Lung (tissue), 12 donors: ENCODE data around the gene PYGO2. TPM values are rescaled to one million over a fixed set of nuclear protein-coding genes. Genes with fewer than 3 reads are reported as not detected.

Experiments used
- ATAC-seq: fragments of 200-7000 bp; cut with Tn5 transposase; one replicate; pipeline ENCODE4 v1.9.1; 2020; ENCODE audit warnings: moderate number of reproducible peaks; ENCODE audit not compliant: insufficient read depth, low FRiP score
- DNase-seq, 3 donors: peaks; one replicate each; pipeline ENCODE4 v3.0.0-alpha.2; 2013 to 2017
- H3K27ac ChIP-seq, 2 donors: one replicate each; pipeline ENCODE4 v1.5.1; 2013; ENCODE audit warnings: mild to moderate bottlenecking in 2 of 2, moderate library complexity in 2 of 2, control low read depth in 1 of 2, inconsistent platforms in 1 of 2, low read depth in 1 of 2, low read length in 1 of 2
- H3K27me3 ChIP-seq, 3 donors: one replicate each; pipeline ENCODE4 v1.5.1; 2013; ENCODE audit warnings: low read length in 2 of 3; ENCODE audit not compliant: control insufficient read depth in 3 of 3, insufficient read depth in 3 of 3
- H3K36me3 ChIP-seq, 4 donors: one replicate each; pipeline ENCODE4 v1.5.1; 2013; ENCODE audit warnings: low read length in 4 of 4, mild to moderate bottlenecking in 1 of 4, moderate library complexity in 1 of 4; ENCODE audit not compliant: control insufficient read depth in 4 of 4, insufficient read depth in 4 of 4
- H3K4me1 ChIP-seq, 5 donors: one replicate each; pipeline ENCODE4 v1.5.1; 2013; ENCODE audit warnings: low read length in 5 of 5, mild to moderate bottlenecking in 2 of 5, moderate library complexity in 1 of 5; ENCODE audit not compliant: control insufficient read depth in 5 of 5, insufficient read depth in 5 of 5
- H3K4me3 ChIP-seq: one replicate; pipeline ENCODE4 v1.5.1; 2013; ENCODE audit warnings: mild to moderate bottlenecking, control low read depth, moderate library complexity
- H3K9ac ChIP-seq, 2 donors: one replicate each; pipeline ENCODE4 v1.5.1; 2013; ENCODE audit warnings: low read length in 2 of 2, control low read depth in 1 of 2; ENCODE audit not compliant: insufficient read depth in 1 of 2
- H3K9me3 ChIP-seq, 4 donors: one replicate each; pipeline ENCODE4 v1.5.1; 2013; ENCODE audit warnings: low read length in 3 of 4, mild to moderate bottlenecking in 1 of 4, moderate library complexity in 1 of 4; ENCODE audit not compliant: control insufficient read depth in 4 of 4, insufficient read depth in 3 of 4
- CTCF ChIP-seq: IDR thresholded peaks from 2 replicates; pipeline ENCODE4 v1.5.1; 2012; ENCODE audit warnings: mild to moderate bottlenecking; ENCODE audit errors: control extremely low read depth, extremely low read depth
- WGBS, 2 donors: extraction: QIAGEN DNeasy Blood & Tissue Kit; methylation state at CpG; one replicate each; pipeline ENCODE4 v1.1.7; 2013; 5-methylcytosine and 5-hydroxymethylcytosine counted together
- polyA plus RNA-seq, 2 donors: library from polyadenylated mRNA; stranded (reverse); fragments of 200-250 nt; gene quantifications; one replicate each; pipeline ENCODE4 v1.2.1, GENCODE V29; 2013
- total RNA-seq, 2 donors: library from RNA; depleted of rRNA in 1 of 2; stranded (reverse); fragments of >200 nt in 1 of 2; gene quantifications; one replicate each; pipeline ENCODE4 v1.2.1, GENCODE V29; 2014 to 2021
- donor health status: control.
- donor health status: control.
- donor health status: Bipolar disorder and iron deficiency.
- donor health status: healthy.
- donor health status: DM: yes; HTN: yes; CAD: no.

Gene PYGO2
- total and polyA plus RNA-seq, 4 donors: 14.6 to 25.2 (median 20.0) TPM

- Histone ChIP-seq H3K36me3 (no peaks in the 10 kb centered on the region), H3K27ac (peak overlapping the region; percentile 91 to 94), H3K4me3 (peak overlapping the region; percentile 65), H3K9ac (peak overlapping the region in 1 of 2 donors; percentile 46), H3K27me3 (no peaks in the 10 kb centered on the region), H3K9me3 (no peaks in the 10 kb centered on the region), H3K4me1 (peaks cover 5 to 28% (median 6%) of the 10 kb centered on the region in 5 donors)
- no peak for TF ChIP-seq CTCF
- peak; percentile 67 for ATAC-seq
- DNase-seq: peak; percentile 94 to 97 (median 95)
- 0 to 1% methylated on average over 41 to 43 of the region's 43 CpGs for WGBS, 2 donors
Observed at GRCh38 chr1:155000726-155001424, 39.3 kb upstream of the PYGO2 start.

GRCh38 chr1:155000411-155000725 is 38.8 kb upstream of the PYGO2 start:
- ATAC-seq (no peak), DNase-seq (no peak)
- H3K9ac ChIP-seq: peak overlapping the region in 1 of 2 donors; percentile 79

GRCh38 chr1:154999571-155000410 is 38.2 kb upstream of the PYGO2 start:
- H3K27me3 ChIP-seq: no peaks in the 10 kb centered on the region
- peak overlapping the region; percentile 80 to 94 for H3K27ac ChIP-seq
- H3K9me3 ChIP-seq: no peaks in the 10 kb centered on the region
- H3K4me3 ChIP-seq: no peak overlapping the region
- peak overlapping the region in 1 of 2 donors; percentile 79 for H3K9ac ChIP-seq
- 1 to 2% methylated on average over 46 to 50 of the region's 50 CpGs for WGBS, 2 donors
- DNase-seq: peak; percentile 63 to 70 (median 69)
- no peak for TF ChIP-seq CTCF
- ATAC-seq: no peak
- H3K36me3 ChIP-seq: no peaks in the 10 kb centered on the region
- peaks cover 5 to 28% (median 6%) of the 10 kb centered on the region in 5 donors for H3K4me1 ChIP-seq

More at GRCh38 chr1:155000411-155000725, 38.8 kb upstream of the PYGO2 start:
- H3K9me3 ChIP-seq: no peaks in the 10 kb centered on the region
- H3K27me3 ChIP-seq: no peaks in the 10 kb centered on the region
- H3K36me3 ChIP-seq: no peaks in the 10 kb centered on the region
- H3K4me3 ChIP-seq: peak overlapping the region; percentile 65
- H3K4me1 ChIP-seq: peaks cover 5 to 28% (median 6%) of the 10 kb centered on the region in 5 donors
- no peak for TF ChIP-seq CTCF
- peak overlapping the region; percentile 91 to 94 for H3K27ac ChIP-seq
- WGBS, 2 donors: 0 to 1% methylated on average over 10 of the region's 13 CpGs
